HEK293 (cell line): ENCODE measurements around the gene CFH.

Experiments
- CTCF ChIA-PET: fragments of 350-600 bp; formaldehyde crosslinking; extraction: SDS; loops from one replicate; lab custom pipeline; 2021; ENCODE audit warnings: antibody characterized with exemption; lab: Yijun Ruan, JAX
- POLR2A ChIA-PET: fragments of 300-600 bp; formaldehyde crosslinking; extraction: SDS; loops from one replicate; lab custom pipeline; 2020; ENCODE audit warnings: antibody characterized with exemption, inconsistent platforms; lab: Yijun Ruan, JAX
- H3K27ac ChIP-seq: fragments of 200-500 bp; sonication (Bioruptor generic); 2 replicates; pipeline ENCODE4 v1.5.1; 2014; ENCODE audit warnings: low read depth, low read length, control low read depth, inconsistent platforms; ENCODE audit errors: extremely low read depth
- H3K36me3 ChIP-seq, 2 experiments: fragments of 200-500 bp in 1 of 2; sonication (Bioruptor generic) in 1 of 2; 1 replicate in 1 of 2; 2 replicates in 1 of 2; pipeline ENCODE4 v1.5.1; 2014 to 2017; ENCODE audit warnings: inconsistent platforms in 2 of 2, low read length in 2 of 2; ENCODE audit not compliant: control insufficient read depth in 2 of 2, insufficient read depth in 1 of 2
- H3K4me1 ChIP-seq: fragments of 200-500 bp; sonication (Bioruptor generic); 2 replicates; pipeline ENCODE4 v1.5.1; 2014; ENCODE audit warnings: mild to moderate bottlenecking, low read length, inconsistent platforms; ENCODE audit not compliant: control insufficient read depth, insufficient read depth
- H3K4me3 ChIP-seq: 2 replicates; pipeline ENCODE4 v1.5.1; 2011; ENCODE audit warnings: low read depth, mild to moderate bottlenecking, control low read depth, low read length, moderate library complexity
- H3K9me3 ChIP-seq: fragments of 200-500 bp; sonication (Bioruptor generic); 2 replicates; pipeline ENCODE4 v1.5.1; 2014; ENCODE audit warnings: low read depth, low read length, inconsistent platforms; ENCODE audit not compliant: control insufficient read depth, insufficient read depth
- AEBP2 ChIP-seq: fragments of 450-650 bp; formaldehyde crosslinking; IDR thresholded peaks from 2 replicates; pipeline ENCODE4 v1.5.1; 2016; ENCODE audit warnings: missing biosample characterization, missing genetic modification characterization, borderline replicate concordance
- ELK4 ChIP-seq: IDR thresholded peaks from 2 replicates; pipeline ENCODE4 v1.6.1; 2011; ENCODE audit warnings: mild to moderate bottlenecking, low read depth, low read length, borderline replicate concordance
- PATZ1 ChIP-seq: fragments of 450-650 bp; formaldehyde crosslinking; IDR thresholded peaks from 2 replicates; pipeline ENCODE4 v1.5.1; 2016; ENCODE audit warnings: missing biosample characterization, missing genetic modification characterization
- SCRT1 ChIP-seq: fragments of 450-650 bp; formaldehyde crosslinking; IDR thresholded peaks from 2 replicates; pipeline ENCODE4 v1.5.1; 2016; ENCODE audit warnings: missing biosample characterization, missing genetic modification characterization, borderline replicate concordance
- SETDB1 ChIP-seq: IDR thresholded peaks from one replicate; pipeline ENCODE4 v1.6.1; 2017; ENCODE audit warnings: mild to moderate bottlenecking, low read length, moderate library complexity, mixed read lengths; ENCODE audit not compliant: insufficient read length
- ZBTB10 ChIP-seq: fragments of 450-650 bp; formaldehyde crosslinking; IDR thresholded peaks from 2 replicates; pipeline ENCODE4 v1.5.1; 2016; ENCODE audit warnings: missing biosample characterization, missing genetic modification characterization
- ZBTB11 ChIP-seq: fragments of 450-650 bp; formaldehyde crosslinking; conservative IDR thresholded peaks from 2 replicates; pipeline ENCODE4 v1.5.1; 2016; ENCODE audit warnings: low read depth, missing biosample characterization, missing genetic modification characterization
- ZBTB49 ChIP-seq: fragments of 450-650 bp; formaldehyde crosslinking; IDR thresholded peaks from 2 replicates; pipeline ENCODE4 v1.5.1; 2016; ENCODE audit warnings: missing biosample characterization, missing genetic modification characterization, low read depth
- ZIC2 ChIP-seq: fragments of 450-650 bp; formaldehyde crosslinking; IDR thresholded peaks from 2 replicates; pipeline ENCODE4 v1.5.1; 2016; ENCODE audit warnings: missing biosample characterization, missing genetic modification characterization
- ZNF146 ChIP-seq: fragments of 450-650 bp; formaldehyde crosslinking; IDR thresholded peaks from 2 replicates; pipeline ENCODE4 v1.5.1; 2016; ENCODE audit warnings: missing biosample characterization, missing genetic modification characterization
- ZNF24 ChIP-seq: fragments of 450-650 bp; formaldehyde crosslinking; IDR thresholded peaks from 2 replicates; pipeline ENCODE4 v1.5.1; 2016; ENCODE audit warnings: missing biosample characterization, missing genetic modification characterization
- ZNF311 ChIP-seq: fragments of 450-650 bp; formaldehyde crosslinking; IDR thresholded peaks from 2 replicates; pipeline ENCODE4 v1.5.1; 2017; ENCODE audit warnings: missing biosample characterization, missing genetic modification characterization, borderline replicate concordance
- ZNF362 ChIP-seq: fragments of 450-650 bp; formaldehyde crosslinking; IDR thresholded peaks from 2 replicates; pipeline ENCODE4 v1.5.1; 2016; ENCODE audit warnings: missing biosample characterization, missing genetic modification characterization
- ZNF416 ChIP-seq: fragments of 450-650 bp; formaldehyde crosslinking; IDR thresholded peaks from 2 replicates; pipeline ENCODE4 v1.5.1; 2016; ENCODE audit warnings: missing biosample characterization, missing genetic modification characterization
- ZNF514 ChIP-seq: fragments of 450-650 bp; formaldehyde crosslinking; IDR thresholded peaks from 2 replicates; pipeline ENCODE4 v1.5.1; 2016; ENCODE audit warnings: missing biosample characterization, missing genetic modification characterization
- ZNF558 ChIP-seq: fragments of 450-650 bp; formaldehyde crosslinking; IDR thresholded peaks from 2 replicates; pipeline ENCODE4 v1.5.1; 2016; ENCODE audit warnings: missing biosample characterization, missing genetic modification characterization
- ZNF596 ChIP-seq: fragments of 450-650 bp; IDR thresholded peaks from 2 replicates; pipeline ENCODE4 v1.5.0; 2018; ENCODE audit warnings: missing biosample characterization, mild to moderate bottlenecking, missing genetic modification characterization, moderate library complexity
- ZNF600 ChIP-seq: fragments of 450-650 bp; formaldehyde crosslinking; IDR thresholded peaks from 2 replicates; pipeline ENCODE4 v1.5.1; 2016; ENCODE audit warnings: missing biosample characterization, missing genetic modification characterization
- ZNF645 ChIP-seq: fragments of 450-650 bp; formaldehyde crosslinking; IDR thresholded peaks from 2 replicates; pipeline ENCODE4; 2016; ENCODE audit warnings: missing biosample characterization, missing genetic modification characterization
- ZSCAN30 ChIP-seq: fragments of 450-650 bp; IDR thresholded peaks from 2 replicates; pipeline ENCODE4 v1.5.1; 2018; ENCODE audit warnings: missing biosample characterization, mild to moderate bottlenecking, missing genetic modification characterization, moderate library complexity

CFH gene

GRCh38 chr1:196655494-196655893, 3.7 kb downstream of the CFH start (continued):
- no peak for TF ChIP-seq SCRT1 (tag by site-specific recombination)
- TF ChIP-seq ZNF558, result no peak
- TF ChIP-seq ELK4, result no peak
- TF ChIP-seq ZBTB10 (tag by site-specific recombination), result no peak
- TF ChIP-seq ZSCAN30 (tag by site-specific recombination), result no peak
- no peak for TF ChIP-seq ZNF362

GRCh38 chr1:196659471-196659870, 7.6 kb downstream of the CFH start:
- H3K9me3 ChIP-seq, result no peaks in the 10 kb centered on the region
- TF ChIP-seq ZNF416 (tag by site-specific recombination), result no peak
- no peak for TF ChIP-seq ZBTB49 (tag by site-specific recombination)
- no peak for TF ChIP-seq ZNF596 (tag by site-specific recombination)
- TF ChIP-seq SETDB1, result no peak
- TF ChIP-seq ZBTB11 (tag by site-specific recombination), result no peak
- no peak for TF ChIP-seq ZNF311 (tag by site-specific recombination)
- TF ChIP-seq ZNF600 (tag by site-specific recombination), result no peak
- TF ChIP-seq ZNF24 (tag by site-specific recombination), result no peak
- no peak for TF ChIP-seq AEBP2
- no peak for TF ChIP-seq ZNF645 (tag by site-specific recombination)
- no peak for TF ChIP-seq ZNF146
- TF ChIP-seq PATZ1 (tag by site-specific recombination), result no peak
- TF ChIP-seq ZIC2, result no peak
- no peak for TF ChIP-seq ZNF514 (tag by site-specific recombination)
- ChIA-PET POLR2A (no interaction called here), CTCF (interaction anchor here (0.6 to 1.9 kb wide), 2 partner anchors 222 to 511 kb away, joined by 3 to 11 read pairs; no protein-coding TSS in a partner anchor)
- no peaks in the 10 kb centered on the region for H3K36me3 ChIP-seq
- no peak overlapping the region for H3K4me3 ChIP-seq
- no peaks in the 10 kb centered on the region for H3K4me1 ChIP-seq
- H3K27ac ChIP-seq, result no peak overlapping the region
